SKM-1 (cell line): Measurements from ENCODE around the gene CCDC74A.
"Not testable (repeated sequence)": the region's sequence is repeated elsewhere in the genome, so short reads cannot be mapped to it uniquely, and the experiment has no call there.

Experiments
- DNase-seq: peaks from one replicate; lab custom pipeline; 2025; ENCODE audit not compliant: unreplicated experiment; lab: John Stamatoyannopoulos, UW

CCDC74A gene

DNA sequence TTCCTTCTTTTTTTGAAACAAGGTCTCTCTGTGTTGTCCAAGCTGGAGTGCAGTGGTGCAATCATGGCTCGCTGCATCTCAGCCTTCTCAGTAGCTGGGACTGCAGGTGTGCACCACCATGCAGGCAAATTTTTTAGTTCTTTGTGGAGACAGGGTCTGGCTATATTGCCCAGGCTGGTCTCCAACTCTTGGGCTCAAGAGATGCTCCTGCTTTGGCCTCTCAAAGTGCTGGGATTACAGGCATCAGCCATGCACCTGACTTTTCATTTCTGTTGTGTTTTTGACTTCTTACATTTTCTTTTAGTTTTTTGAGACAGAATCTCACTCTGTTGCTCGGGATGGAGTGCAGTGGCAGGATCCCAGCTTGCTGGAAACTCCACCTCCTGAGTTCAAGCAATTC lies 2.4 kb upstream of the CCDC74A start:
- DNase-seq: not testable (repeated sequence)

GRCh38 chr2:131528981-131529863 lies 1.5 kb downstream of the CCDC74A start:
- not testable (repeated sequence) for DNase-seq

DNA sequence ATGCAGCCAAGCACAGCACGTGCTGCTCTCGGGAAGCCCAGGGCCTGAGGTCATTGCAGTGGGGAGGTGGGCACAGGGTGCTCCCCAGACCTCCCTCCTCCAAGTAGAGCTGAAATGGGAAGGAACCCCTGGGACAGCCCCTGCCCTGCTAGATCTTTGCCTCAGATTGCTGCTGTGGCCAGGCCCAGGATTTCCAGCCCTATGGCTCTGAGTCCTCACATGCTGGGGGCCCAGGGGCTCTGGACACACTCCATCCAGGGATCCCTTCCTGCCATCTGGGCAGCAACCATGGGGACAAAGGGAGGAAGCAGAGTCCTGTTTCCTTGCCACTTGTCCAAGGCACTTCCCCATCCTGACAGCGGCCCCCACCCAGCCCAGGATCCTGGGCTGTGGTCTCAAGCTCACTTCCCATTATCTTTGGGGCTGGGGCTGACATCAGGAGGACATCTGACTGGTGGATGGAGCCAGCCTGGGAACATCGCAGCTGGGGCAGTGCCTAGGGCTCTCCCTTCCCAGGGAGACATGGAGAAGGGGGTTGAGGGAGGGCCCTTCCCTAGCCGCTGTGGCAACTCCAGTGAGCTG lies 2.3 kb downstream of the CCDC74A start:
- DNase-seq: not testable (repeated sequence)

GRCh38 chr2:131530626-131531344 lies 3.1 kb downstream of the CCDC74A start:
- not testable (repeated sequence) for DNase-seq

DNA sequence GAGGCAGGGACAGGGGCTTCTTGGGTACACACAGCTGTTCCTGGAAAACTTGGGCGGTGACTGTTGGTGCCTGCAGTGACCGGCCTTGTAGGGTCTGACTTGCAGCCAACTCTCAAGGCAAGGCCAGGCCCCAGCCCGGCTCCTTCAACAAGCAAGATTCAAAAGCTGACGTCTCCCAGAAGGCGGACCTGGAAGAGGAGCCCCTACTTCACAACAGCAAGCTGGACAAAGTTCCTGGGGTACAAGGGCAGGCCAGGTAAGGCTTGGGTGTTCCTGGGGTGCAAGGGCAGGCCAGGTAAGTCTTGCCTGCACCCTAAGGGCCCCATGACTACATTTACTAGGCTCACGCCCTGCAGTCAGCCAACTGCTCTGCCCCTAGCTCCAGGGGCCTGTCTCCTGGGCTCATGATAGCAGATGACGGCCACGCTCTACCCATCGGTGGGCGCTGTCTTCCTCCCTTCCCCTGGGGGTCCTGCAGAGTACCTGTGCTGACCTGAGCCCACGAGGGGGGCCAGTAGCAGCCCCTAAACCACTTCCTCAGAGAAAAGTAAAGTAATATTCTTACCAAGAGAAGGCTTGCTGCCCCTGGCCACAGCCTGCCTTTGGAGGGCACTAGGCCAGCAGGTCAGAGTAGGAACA lies 4.0 kb downstream of the CCDC74A start:
- not testable (repeated sequence) for DNase-seq

GRCh38 chr2:131532723-131533608 lies 5.3 kb downstream of the CCDC74A start:
- not testable (repeated sequence) for DNase-seq

GRCh38 chr2:131533609-131534316 lies 6.1 kb downstream of the CCDC74A start:
- not testable (repeated sequence) for DNase-seq

DNA sequence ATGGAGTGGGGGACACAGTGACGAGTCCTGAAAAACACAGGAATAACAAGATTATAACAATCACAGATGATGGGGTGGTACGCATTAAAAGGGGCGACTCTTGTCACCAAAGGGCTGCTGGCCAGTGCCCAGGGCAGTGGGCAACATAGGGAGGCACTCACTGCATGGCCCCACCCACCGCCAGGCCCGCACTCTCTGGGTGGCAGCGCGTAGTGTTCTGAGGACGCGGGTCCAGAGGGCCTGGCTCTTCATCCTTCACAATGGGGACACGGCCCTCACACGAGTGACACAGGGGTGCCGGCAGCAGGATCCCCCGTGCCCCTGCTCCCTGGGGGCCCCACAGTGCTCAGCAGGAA lies 6.6 kb downstream of the CCDC74A start:
- DNase-seq: not testable (repeated sequence)

- DNase-seq: not testable (repeated sequence)
These were observed 7.3 kb downstream of the CCDC74A start for GRCh38 chr2:131534965-131535364.

GRCh38 chr2:131535526-131535925 lies 7.8 kb downstream of the CCDC74A start:
- DNase-seq: no peak

DNA sequence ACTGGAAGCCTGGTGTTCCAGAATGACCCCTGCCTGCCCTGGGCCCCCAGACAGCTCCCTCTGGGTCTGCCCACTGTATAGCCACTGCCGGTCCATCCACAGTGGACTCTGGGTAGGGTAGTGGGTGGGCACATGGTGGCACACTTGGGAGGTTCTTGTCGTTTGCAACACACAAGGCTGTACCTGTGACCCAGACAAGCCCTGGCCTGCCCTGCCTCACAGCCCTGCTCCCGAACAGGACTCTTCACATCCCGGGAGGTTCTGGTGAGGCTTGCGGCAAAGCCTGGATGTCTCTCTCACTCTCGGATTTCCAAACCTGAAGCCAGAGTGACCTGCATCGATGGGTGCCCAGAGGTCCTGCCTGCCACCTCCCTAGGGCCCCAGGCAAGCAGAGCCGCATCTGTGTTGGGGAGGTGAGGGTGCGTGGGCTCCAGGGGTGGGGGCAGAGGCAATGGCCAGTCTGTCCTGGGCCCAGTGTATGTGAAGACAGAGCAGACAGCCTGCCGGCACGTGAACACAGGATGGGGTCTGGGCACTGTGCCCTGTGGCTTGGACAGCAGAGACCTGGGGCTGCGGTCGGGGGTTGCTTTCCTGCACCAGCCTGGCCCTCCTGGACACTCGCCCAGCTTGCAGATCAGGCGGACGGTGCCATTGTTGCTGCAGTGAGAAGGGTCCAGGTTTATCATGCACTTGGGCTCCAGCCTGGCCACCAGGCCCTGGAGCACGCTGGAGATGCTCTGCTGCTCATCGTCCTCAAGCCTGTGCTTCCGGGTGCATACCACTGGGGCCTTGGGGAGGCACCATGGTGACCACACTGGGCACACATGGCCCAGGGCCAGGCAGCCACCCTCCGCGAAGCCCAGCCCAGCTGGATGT lies 8.5 kb downstream of the CCDC74A start:
- not testable (repeated sequence) for DNase-seq

- not testable (repeated sequence) for DNase-seq
These were observed 9.2 kb downstream of the CCDC74A start for GRCh38 chr2:131536841-131537240.

GRCh38 chr2:131538856-131539255 lies 11.2 kb downstream of the CCDC74A start:
- DNase-seq: not testable (repeated sequence)

DNA sequence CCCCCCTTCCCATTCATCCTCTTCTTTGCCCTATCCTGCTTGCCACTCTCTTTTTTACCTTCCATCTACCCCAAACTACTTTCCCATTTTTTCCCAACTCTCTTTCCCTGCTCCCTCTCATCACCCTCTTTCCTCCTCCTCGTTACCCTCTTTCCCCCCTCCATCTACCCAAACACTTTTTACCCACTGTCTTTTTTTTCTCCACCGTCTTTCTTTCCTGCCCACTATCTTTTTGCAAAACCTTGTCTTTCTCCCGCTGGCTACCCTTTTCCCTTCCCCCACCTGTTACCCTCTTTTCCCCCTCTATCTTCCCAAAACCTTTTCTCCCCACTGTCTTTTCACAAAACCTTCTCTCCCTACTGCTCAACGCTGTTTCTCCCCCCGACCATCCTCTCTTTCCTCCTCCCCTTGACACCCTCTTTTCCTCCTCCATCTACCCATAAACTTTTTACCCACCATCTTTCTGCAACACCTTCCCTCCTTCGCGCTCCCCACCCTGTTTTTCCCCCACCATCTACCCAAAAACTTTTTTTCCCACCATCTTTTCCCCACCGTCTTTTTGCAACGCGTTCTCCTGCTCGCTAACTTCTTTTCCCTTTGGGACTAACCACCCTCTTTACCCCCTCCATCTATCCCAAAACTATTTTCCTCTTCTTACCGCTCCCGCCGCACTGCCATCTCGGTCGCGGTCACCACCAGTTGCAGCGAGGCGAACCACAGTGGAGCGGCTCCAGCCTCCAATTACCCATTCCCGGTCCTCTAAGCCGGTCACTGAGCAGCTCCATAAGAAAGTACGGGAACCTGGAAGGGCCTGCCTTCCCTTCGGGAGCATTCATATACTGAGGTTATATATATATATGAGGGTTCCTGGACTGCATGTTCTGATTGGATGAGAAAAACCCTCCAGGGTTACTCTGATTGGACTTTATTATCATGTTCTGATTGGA lies 15.0 kb downstream of the CCDC74A start:
- no peak for DNase-seq

- no peak for DNase-seq
These were observed 15.8 kb downstream of the CCDC74A start for GRCh38 chr2:131543385-131543891.

DNA sequence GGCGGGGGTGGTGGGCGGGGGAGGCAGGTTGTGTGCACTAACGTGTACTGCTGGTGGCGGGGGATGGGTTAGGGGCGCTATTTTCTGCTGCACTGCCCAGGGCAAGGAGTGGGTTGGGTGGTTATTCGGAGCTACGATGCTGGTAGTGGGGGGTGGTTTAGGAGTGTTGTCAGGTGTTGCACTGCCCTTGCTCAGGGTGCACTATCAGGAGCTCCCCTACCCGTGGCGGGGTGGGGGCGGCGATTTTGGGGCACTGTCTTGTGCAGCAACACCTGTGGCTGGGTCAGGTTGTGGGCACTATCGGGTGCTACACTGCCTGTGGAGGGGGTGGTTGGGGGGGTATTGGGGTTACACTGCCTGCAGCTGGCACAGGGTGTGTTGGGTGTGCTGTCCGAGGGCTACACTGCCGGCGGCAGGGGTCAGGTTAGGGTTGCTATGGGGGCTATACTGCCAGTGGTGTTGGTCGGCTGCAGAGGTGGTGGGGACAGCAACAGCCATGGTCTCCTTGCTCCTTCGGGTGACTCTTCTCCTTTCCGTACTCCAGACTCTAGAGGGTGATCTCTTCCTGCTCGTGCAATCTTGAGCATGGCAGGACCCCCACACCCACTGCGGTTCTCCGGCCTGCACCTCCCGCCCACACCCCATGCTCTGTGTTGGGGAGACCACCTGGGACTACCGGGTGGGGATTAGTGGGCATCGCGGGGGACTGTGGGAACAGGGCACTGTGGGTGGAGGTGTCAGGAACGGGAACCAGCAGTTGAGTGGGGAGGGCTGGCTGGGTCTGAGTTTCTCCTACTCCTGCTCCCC lies 16.5 kb downstream of the CCDC74A start:
- not testable (repeated sequence) for DNase-seq

- not testable (repeated sequence) for DNase-seq
These were observed 17.1 kb downstream of the CCDC74A start for GRCh38 chr2:131544813-131545165.
